ENCODE measurements around the gene ATP6V1C2.

- TF ChIP-seq EZH2phosphoT487 (IDR thresholded peaks at IDR 0.05; ENCODE audit: borderline replicate concordance) (no peak), CTCF (conservative IDR thresholded peaks at IDR 0.05; ENCODE audit: low read length) (no peak)
Observed at GRCh38 chr2:10790228-10790973, 69.0 kb downstream of the ATP6V1C2 start.
